Mesodermal cell (in vitro differentiated cells): Measurements from ENCODE around the gene SLC25A15.

Source experiments
- H3K27ac ChIP-seq: 2 replicates; pipeline ENCODE4 v1.7.0; 2013; ENCODE audit warnings: mild to moderate bottlenecking, low read depth, low read length, moderate library complexity; ENCODE audit not compliant: severe bottlenecking
- H3K36me3 ChIP-seq: 2 replicates; pipeline ENCODE4 v1.7.1; 2013; ENCODE audit warnings: mild to moderate bottlenecking, low read length, moderate library complexity; ENCODE audit not compliant: control insufficient read depth, insufficient read depth
- H3K4me1 ChIP-seq: one replicate; pipeline ENCODE4 v1.7.1; 2013; ENCODE audit warnings: mild to moderate bottlenecking, low read length; ENCODE audit not compliant: insufficient read depth, control insufficient read depth, poor library complexity, severe bottlenecking
- H3K4me3 ChIP-seq: 2 replicates; pipeline ENCODE4 v1.7.0; 2013; ENCODE audit warnings: low read length, control low read depth, mild to moderate bottlenecking; ENCODE audit not compliant: insufficient read depth, poor library complexity, severe bottlenecking; ENCODE audit errors: extremely low read depth
- H3K9me3 ChIP-seq: 2 replicates; pipeline ENCODE4 v1.7.1; 2013; ENCODE audit warnings: mild to moderate bottlenecking, low read length, moderate library complexity; ENCODE audit not compliant: control insufficient read depth
- WGBS, 2 experiments: methylation state at CpG; one replicate each; pipeline ENCODE4 v1.1.5; 2013; ENCODE audit warnings: missing lambda C conversion rate in 2 of 2; ENCODE audit not compliant: insufficient coverage in 2 of 2; 5-methylcytosine and 5-hydroxymethylcytosine counted together

Gene SLC25A15

DNA sequence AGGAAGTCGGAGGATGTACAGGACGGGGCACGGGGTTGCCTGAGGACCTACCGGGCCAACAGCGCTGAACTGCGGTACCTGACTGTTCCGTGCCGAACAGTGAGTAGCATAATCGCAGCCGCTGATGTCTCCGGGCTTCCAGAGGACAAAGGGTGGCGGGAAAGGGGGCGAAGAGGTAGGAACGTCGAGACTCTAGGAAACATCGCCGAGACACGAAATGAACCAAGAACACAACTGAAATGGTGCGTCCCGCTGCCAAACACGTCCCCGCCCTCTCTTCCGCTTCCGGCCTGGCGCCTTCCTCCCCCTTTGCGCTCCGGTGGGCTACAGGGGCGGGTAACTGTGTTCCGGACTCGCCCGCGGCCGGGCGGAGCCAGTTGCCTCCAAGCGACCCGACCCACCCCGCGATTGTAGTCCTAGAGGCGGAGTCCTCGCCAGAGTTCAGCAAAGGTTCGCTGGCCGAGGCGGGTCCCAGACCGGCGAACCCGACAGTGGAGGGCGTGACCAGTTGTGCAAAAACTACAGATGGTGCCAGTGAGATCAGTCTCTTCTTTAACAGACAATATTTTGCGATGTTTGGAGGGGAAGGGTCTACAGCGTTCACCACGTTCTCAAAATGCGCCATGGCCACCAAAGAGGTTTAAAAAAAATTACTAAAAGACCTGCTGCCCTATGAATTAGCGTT lies 18.3 kb upstream of the SLC25A15 start, which contains the start of gene MRPS31:
Gene MRPS31 (minus strand): TSS at position 257 of the 685 bp plus-strand sequence. CDS start 54 bp downstream, at position 203.
- peaks cover 10% of the 10 kb centered on the region for H3K36me3 ChIP-seq
- H3K27ac ChIP-seq, result peak within 1 kb of the TSS; percentile 82
- peak within 1 kb of the TSS; percentile 90 for H3K4me3 ChIP-seq
- no peaks in the 10 kb centered on the region for H3K4me1 ChIP-seq
- 1% methylated on average over 35 to 47 of the region's 52 CpGs for WGBS, 2 experiments
- H3K9me3 ChIP-seq, result no peaks in the 10 kb centered on the region

DNA sequence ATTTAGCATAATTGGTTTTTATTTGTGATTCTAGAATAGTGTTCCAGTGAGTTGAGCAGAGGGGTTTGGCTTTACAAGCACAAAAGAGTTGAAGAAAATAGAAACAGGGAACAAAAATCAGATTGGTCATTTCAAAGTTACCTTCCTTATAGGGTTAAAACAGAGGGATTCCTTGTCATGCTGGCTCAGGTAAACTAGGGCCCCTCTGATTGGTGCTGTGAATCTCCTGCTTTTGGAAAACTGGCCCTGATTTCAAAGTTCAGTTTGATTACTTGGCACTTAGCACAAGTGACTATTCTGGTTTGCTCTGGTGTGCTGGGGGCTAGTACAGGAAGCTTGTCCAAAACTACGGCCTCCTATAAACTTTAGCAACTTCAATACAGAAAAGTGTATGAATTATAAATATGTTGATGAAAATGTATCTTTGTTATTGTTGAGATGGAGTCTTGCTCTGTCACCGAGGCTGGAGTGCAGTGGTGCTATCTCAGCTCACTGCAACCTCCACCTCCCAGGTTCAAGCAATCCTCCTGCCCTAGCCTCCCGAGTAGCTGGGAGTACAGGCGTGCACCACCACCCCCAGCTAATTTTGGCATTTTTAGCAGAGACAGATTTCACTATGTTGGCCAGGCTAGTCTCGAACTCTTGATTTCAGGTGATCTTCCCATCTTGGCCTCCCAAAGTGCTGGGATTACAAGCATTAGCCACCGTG lies 16.5 kb upstream of the SLC25A15 start:
- H3K27ac ChIP-seq, result no peak overlapping the region
- H3K9me3 ChIP-seq, result no peaks in the 10 kb centered on the region
- peaks cover 9% of the 10 kb centered on the region for H3K4me1 ChIP-seq
- H3K4me3 ChIP-seq, result no peak overlapping the region
- H3K36me3 ChIP-seq, result no peaks in the 10 kb centered on the region
- WGBS, 2 experiments, result 89 to 96% methylated on average over 3 to 5 of the region's 6 CpGs

- no peaks in the 10 kb centered on the region for H3K36me3 ChIP-seq
- no peak overlapping the region for H3K27ac ChIP-seq
- 100% methylated on average over 1 of the region's 6 CpGs; no CpG with 5 or more reads in 1 of the 2 experiments for WGBS, 2 experiments
- peaks cover 9% of the 10 kb centered on the region for H3K4me1 ChIP-seq
- H3K9me3 ChIP-seq, result no peaks in the 10 kb centered on the region
- H3K4me3 ChIP-seq, result no peak overlapping the region
These were observed 14.7 kb upstream of the SLC25A15 start for GRCh38 chr13:40774672-40775071.

DNA sequence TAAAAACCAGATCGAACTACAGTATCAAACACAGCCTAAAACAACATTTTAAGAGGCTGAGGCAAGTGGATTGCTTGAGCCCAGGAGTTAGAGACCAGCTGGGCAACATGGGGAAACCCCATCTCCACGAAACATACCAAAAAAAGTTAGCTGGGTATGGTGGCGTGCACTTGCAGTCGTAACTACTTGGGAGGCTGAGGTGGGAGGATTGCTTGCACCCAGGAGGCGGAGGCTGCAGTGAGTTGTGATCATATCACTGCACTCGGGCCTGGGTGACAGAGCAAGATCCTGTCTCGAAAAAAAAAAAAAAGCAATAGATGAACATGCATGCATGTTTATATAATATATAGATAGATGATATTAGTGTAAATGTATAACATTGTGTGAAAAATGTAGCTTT lies 13.2 kb upstream of the SLC25A15 start:
- no peaks in the 10 kb centered on the region for H3K36me3 ChIP-seq
- no peak overlapping the region for H3K27ac ChIP-seq
- 87 to 89% methylated on average over 3 to 5 of the region's 7 CpGs for WGBS, 2 experiments
- H3K4me1 ChIP-seq, result peaks cover 9% of the 10 kb centered on the region
- no peaks in the 10 kb centered on the region for H3K9me3 ChIP-seq
- no peak overlapping the region for H3K4me3 ChIP-seq

GRCh38 chr13:40776681-40777165 lies 12.7 kb upstream of the SLC25A15 start:
- WGBS, 2 experiments, result 66 to 72% methylated on average over 5 to 6 of the region's 7 CpGs
- H3K27ac ChIP-seq, result no peak overlapping the region
- H3K36me3 ChIP-seq, result no peaks in the 10 kb centered on the region
- peaks cover 9% of the 10 kb centered on the region for H3K4me1 ChIP-seq
- H3K4me3 ChIP-seq, result no peak overlapping the region
- no peaks in the 10 kb centered on the region for H3K9me3 ChIP-seq

GRCh38 chr13:40777166-40777808 lies 12.1 kb upstream of the SLC25A15 start:
- Histone ChIP-seq H3K9me3 (no peaks in the 10 kb centered on the region), H3K4me1 (peaks cover 9% of the 10 kb centered on the region), H3K27ac (no peak overlapping the region), H3K36me3 (no peaks in the 10 kb centered on the region), H3K4me3 (no peak overlapping the region)
- 19 to 33% methylated on average over 5 to 7 of the region's 7 CpGs for WGBS, 2 experiments

DNA sequence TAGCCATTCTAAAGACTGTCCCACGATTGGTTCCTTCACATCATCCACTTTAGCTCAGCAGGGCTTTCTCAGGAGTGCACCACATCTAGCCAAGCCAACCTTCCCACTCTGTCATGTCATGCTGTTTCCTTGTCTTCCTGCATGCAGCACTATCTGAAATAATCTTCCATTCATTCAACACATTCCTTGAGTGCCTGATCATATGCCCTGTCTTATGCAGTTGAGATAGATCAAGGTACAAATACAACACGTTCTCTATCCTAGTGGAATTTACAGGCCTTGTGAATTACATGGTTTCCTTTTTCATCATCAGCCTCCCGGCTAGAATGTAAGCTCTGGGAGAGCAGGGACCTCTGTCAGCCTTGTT lies 11.6 kb upstream of the SLC25A15 start:
- Histone ChIP-seq H3K4me3 (no peak overlapping the region), H3K36me3 (no peaks in the 10 kb centered on the region), H3K4me1 (peaks cover 9% of the 10 kb centered on the region), H3K27ac (no peak overlapping the region), H3K9me3 (no peaks in the 10 kb centered on the region)
- 61 to 62% methylated on average over 3 of the region's 3 CpGs for WGBS, 2 experiments

- no peak overlapping the region for H3K27ac ChIP-seq
- no peaks in the 10 kb centered on the region for H3K9me3 ChIP-seq
- 61 to 72% methylated on average over 4 of the region's 4 CpGs for WGBS, 2 experiments
- peaks cover 9% of the 10 kb centered on the region for H3K4me1 ChIP-seq
- no peaks in the 10 kb centered on the region for H3K36me3 ChIP-seq
- H3K4me3 ChIP-seq, result no peak overlapping the region
These were observed 10.4 kb upstream of the SLC25A15 start for GRCh38 chr13:40779049-40779448.

GRCh38 chr13:40779796-40780285 lies 9.6 kb upstream of the SLC25A15 start:
- WGBS, 2 experiments, result 78 to 88% methylated on average over 1 to 2 of the region's 5 CpGs
- no peak overlapping the region for H3K27ac ChIP-seq
- no peak overlapping the region for H3K4me3 ChIP-seq
- H3K9me3 ChIP-seq, result no peaks in the 10 kb centered on the region
- H3K4me1 ChIP-seq, result peaks cover 9% of the 10 kb centered on the region
- H3K36me3 ChIP-seq, result no peaks in the 10 kb centered on the region

DNA sequence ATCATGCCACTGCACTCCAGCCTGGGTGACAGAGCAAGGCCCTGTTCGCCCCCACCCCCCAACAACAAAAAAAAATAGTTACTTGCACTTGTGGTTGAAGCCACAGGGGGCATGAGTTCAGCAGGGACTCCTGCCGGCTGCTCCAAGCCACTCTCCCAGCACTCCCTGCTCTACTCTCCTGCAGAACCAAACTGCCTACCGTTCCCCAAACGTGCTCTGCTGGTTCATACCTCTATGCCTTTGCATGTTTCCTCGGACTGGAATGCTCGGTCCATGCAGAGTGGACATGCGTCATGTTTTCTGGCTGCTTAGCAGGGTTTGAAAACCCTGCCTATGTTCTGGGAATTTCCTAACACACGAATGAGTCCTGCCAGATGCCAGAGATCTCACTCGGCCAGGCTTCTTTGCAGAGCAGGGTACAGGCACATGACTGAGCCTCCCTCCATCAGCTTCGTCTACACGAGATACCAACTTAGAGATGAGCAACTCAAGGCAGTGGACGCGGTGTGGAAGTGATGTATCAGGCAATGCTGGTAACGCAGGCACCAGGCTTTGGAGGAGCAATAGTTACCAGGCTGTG lies 8.5 kb upstream of the SLC25A15 start:
- no peak overlapping the region for H3K27ac ChIP-seq
- no peak overlapping the region for H3K4me3 ChIP-seq
- no peaks in the 10 kb centered on the region for H3K9me3 ChIP-seq
- 81 to 83% methylated on average over 13 of the region's 14 CpGs for WGBS, 2 experiments
- H3K4me1 ChIP-seq, result peaks cover 9% of the 10 kb centered on the region
- H3K36me3 ChIP-seq, result no peaks in the 10 kb centered on the region
